HG03439 (cell line): ENCODE data around the gene SIGLEC8.
"Not testable (repeated sequence)": the region's sequence is repeated elsewhere in the genome, so short reads cannot be mapped to it uniquely, and the experiment has no call there.

Experiments used
- ATAC-seq: cut with Tn5 transposase; IDR thresholded peaks from one replicate; pipeline ENCODE4 v1.9.1; 2021; ENCODE audit warnings: mild to moderate bottlenecking, moderate library complexity; ENCODE audit not compliant: unreplicated experiment

SIGLEC8 gene

GRCh38 chr19:51458051-51458645 lies at the start of gene SIGLEC8:
TSS of gene SIGLEC8 (minus strand) at chr19:51458454. CDS start at chr19:51458387, 67 bp downstream.
- ATAC-seq = no peak

DNA sequence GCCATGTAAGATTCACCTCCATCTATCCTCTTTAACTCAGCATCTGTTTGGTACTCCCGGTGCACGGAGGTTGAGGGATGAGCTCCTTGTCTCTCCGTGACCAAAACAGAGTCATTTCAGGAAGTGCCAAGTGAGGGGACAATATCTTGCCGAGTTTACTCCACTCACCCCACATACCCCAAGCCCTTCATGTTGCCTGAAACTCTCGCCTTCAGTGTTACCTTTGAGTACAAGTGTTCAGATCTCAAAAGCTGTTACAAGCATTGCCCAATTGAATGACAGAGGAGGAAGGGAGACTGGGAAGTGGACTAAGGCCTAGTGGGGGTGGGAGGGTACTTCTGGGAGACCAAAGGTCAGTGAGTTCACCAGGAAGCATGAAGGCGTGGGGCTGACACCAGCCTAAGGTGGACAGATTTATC lies 49.4 kb upstream of the SIGLEC8 start:
- ATAC-seq = no peak

- no peak for ATAC-seq
Measured at GRCh38 chr19:51507192-51507591, 48.9 kb upstream of the SIGLEC8 start.

DNA sequence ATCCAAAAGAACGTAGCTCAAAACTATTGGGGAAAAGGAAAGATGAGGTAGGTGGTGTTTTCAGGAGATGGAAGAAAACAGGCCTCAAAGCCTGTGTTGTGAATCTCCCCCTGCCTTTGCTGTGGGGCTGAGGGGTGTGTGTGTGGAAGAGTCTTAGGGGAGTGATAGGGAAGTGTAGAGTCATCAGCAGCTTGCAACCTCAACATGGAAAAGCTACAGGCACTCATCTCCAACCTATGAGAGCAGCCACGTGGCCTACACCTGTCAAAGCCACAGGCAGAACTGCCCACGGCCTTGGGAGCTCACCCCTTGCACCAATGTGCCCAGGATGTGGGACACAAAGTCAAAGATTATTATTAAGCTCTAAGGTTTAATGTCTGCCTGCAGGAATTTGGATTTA lies 47.6 kb upstream of the SIGLEC8 start:
- no peak for ATAC-seq

- no peak for ATAC-seq
Measured at GRCh38 chr19:51503896-51504295, 45.6 kb upstream of the SIGLEC8 start.

DNA sequence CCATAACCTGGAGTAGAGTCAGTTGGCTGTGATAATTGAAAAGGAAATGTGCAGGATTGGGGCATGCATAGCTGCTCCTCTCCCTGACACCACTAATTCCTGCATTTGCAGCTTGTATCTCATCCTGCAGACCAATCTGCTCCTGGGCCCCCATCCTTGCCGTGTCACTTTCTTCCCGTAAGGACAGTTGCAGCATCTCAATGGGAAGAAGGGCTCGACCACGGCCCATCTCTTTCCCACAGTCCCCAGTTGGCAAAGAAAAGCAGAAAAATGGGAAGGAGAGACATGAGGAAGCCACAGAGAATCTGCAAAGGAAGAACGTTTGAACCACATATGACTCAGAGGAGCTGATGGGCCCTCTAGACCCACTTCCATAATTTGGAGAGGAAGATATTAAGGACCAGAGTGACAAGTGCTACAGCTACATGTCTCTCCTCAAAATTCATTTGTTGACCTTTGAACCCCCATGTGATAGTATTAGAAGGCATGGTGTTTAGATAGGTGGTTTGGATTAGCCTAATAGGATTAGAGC lies 45.1 kb upstream of the SIGLEC8 start:
- ATAC-seq = no peak

DNA sequence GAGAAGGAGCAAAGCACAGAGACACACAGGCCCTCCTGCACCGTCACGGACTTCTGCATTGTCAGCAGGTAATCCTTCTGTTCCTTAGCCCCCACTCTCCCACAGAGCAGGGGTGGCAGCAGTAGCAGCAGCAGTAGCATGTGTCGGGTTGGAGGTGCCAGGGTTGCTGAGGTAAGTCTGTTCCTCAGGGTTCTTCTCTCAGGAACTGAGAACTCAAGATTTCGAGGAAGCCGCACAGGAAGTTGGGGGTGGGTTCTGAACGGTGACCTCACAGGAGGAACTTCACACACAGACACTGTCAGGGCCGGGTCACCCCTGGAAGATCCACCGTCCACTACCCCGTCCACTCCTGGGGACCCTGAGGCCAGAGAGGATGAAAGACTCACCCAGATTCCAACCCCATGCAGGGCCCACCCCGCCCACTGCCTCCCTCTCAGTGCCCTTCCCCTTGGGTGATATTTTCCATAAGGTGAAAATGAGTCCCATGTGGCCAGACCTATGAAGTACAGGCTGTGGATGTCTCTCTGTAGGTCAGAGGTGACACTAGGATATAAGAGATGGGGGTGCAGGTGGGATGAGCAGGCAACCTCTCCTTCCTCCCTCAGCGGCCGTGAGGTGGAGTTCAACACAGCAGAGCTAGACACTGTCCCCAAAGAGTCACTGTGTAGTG lies 43.5 kb upstream of the SIGLEC8 start, which contains the start of gene SIGLEC12:
TSS of gene SIGLEC12 (minus strand) at position 207 of the 670 bp plus-strand sequence. CDS start at position 140, 67 bp downstream.
- no peak for ATAC-seq

DNA sequence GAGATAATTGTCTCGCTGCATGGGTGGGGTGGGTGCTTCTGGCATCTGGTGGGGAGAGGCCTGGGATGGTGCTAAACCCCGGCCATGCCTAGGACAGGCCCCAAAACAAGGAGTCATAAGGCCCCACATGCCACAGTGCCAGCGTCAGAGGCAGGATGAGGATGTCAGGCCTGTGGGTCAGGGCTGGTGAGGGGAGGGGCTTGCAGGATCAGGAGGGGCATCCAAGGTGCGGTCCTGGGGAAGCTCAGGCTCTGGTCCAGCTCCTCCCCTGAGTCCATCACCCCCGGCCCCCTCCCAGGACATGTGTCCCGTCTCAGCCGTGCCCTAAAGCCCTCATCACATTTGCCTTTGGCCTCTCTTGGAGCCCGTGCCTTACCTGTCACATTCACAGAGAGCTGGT lies 42.7 kb upstream of the SIGLEC8 start:
- ATAC-seq = not testable (repeated sequence)

- no peak for ATAC-seq
Measured at GRCh38 chr19:51497666-51498065, 39.4 kb upstream of the SIGLEC8 start.

- no peak for ATAC-seq
Measured at GRCh38 chr19:51493776-51494175, 35.5 kb upstream of the SIGLEC8 start.

- ATAC-seq = no peak
Measured at GRCh38 chr19:51491586-51491985, 33.3 kb upstream of the SIGLEC8 start.

DNA sequence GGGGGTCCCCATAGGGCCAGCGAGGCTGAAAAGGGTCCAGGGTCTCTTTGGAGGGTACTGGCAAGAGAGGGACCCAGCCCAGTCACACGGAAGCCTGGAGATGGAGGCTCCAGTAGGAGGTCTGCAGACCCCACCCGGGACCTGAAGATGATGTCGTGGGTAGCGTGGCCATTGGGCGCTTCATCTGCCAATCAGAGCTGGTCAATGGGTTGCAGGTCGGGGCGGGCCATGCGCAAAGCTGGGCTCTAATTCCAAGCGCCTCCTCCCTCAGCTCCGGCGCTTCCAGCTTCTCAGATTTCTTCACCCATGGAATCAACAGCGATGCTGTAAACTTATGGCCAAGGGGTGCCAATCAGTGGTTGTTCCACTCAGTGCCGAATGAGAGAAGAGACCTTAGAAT lies 32.4 kb upstream of the SIGLEC8 start:
- no peak for ATAC-seq

- no peak for ATAC-seq
Measured at GRCh38 chr19:51489113-51489512, 30.9 kb upstream of the SIGLEC8 start.

DNA sequence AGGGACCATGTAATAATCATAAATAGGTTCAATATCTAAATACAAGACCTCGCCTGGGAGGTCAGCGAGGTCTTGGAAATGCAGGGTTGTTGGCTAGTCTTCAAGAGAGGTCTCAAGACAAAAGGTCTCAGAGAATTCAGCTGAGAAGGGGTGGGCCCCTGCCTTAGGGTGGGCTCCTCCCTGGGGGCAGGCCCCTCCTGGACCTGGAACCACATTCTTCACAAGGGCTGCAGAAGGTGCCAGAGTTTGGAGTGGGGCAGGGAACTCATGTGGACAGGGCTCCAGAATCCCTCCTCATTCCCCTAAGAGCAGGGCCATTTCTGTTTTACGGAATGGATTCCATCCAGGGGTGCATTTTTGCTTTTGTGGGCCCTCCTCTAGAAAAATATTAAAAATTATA lies 30.2 kb upstream of the SIGLEC8 start:
- ATAC-seq = no peak

GRCh38 chr19:51485960-51486660 lies 27.9 kb upstream of the SIGLEC8 start:
- ATAC-seq = no peak

- no peak for ATAC-seq
Measured at GRCh38 chr19:51480590-51480989, 22.3 kb upstream of the SIGLEC8 start.

DNA sequence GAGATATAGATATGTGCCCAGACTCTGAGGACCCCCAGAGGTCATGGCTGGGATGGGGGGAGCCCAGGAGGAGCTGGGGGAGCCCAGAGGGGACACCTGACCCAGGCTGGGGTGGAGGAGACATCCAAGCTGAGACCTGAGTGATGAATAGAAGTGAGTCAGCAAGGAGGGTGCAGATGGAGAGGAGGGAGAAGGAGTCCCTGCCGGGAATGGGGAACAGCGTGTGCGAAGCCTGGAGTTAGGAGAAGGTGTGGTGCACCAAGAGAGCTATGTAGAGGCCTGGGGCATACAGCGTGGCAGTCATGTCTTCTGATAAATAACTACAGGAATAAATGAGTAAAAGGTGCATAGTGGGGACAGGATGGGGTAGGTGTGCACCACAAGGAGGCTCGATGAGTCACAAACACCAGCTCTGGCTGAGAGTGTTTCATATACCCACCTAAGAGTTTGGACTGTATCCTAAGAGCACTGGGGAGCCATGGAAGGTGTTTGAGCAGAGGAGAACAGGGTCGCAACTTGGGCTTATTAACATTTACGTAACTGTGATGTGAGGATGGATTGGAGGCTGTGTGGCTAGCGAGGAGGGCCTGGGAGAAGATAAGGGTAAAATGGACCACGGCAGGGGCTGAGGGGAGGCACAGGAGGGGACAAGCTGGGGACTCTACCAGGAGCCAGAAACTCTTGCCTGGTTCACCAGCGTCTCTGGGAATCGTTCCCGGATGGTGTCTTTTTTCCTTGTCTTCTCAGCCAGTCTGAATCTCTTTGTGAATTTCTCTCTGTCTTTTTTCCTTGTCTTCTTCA lies 21.5 kb upstream of the SIGLEC8 start:
- no peak for ATAC-seq

- no peak for ATAC-seq
Measured at GRCh38 chr19:51478381-51479234, 20.4 kb upstream of the SIGLEC8 start, which contains the start of gene CEACAM18. TSS of gene CEACAM18 (plus strand) at chr19:51478539.

GRCh38 chr19:51477344-51477743 lies 19.1 kb upstream of the SIGLEC8 start:
- no peak for ATAC-seq

GRCh38 chr19:51476164-51476563 lies 17.9 kb upstream of the SIGLEC8 start:
- no peak for ATAC-seq
